ENCODE data around the gene OTUD6A. TPM values are rescaled to one million over a fixed set of nuclear protein-coding genes. Genes with fewer than 3 reads are reported as not detected.

Gene OTUD6A
- total and polyA plus RNA-seq, 2 donors from 2014 or later: not detected

DNA sequence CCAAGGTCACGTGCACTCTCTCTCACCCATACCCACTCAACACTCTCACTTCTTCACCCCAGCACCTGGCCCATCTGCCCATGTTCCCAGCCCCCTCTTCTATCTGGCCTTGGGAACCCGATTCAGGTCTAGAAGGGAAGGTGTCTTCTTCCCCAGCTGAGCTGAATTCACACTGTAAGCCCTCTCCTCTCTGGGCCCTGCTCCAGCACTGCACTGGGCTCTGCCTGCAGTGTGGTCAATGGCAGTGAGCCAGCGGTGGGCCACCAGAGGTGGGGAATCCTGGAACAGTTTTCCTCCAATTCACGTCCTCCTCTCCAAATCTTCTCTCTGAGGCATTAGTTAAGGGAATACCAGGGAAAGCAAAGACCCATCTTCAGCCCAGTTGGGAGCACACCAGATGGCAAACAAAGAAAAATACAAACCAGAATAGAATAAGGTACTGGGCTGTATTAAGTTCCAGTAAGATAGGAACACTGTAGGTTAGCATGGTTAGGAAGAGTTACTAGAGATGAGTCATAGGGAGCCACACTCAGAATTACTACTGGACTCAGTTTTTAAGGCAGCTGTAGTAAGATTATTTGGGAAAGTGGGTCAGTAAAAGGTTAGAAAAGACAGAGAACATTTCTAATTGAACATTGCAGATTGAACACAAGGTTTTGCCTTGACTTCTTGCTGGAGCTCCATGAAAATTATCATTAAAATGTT is 17.6 kb upstream of the OTUD6A start:
- no peaks in the 10 kb centered on the region for H3K27me3 ChIP-seq (ENCODE audit: control insufficient read depth, insufficient read depth, low read length)

DNA sequence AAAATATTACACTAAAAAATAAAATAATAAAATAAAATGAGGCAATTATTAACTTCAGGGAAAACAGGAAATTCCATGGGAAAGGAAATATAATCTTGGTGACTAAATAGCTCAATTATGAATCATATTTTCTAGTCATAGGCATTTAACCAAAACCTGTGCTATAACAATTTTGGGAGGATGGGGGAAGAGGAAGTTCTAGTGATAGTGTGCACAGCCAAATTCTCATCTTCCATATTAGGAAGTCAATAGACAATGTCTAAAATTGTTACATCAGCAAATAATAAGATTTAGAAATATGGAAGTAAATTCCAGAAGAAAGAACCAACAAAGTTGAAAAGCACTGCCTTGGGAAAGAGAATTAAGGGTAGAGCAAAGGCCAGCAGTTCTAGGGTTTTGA is 15.3 kb upstream of the OTUD6A start:
- no peak overlapping the region for H3K9ac ChIP-seq (ENCODE audit: low read length in 3 of 3)
- H3K27me3 ChIP-seq (ENCODE audit: control insufficient read depth, insufficient read depth, low read length): no peaks in the 10 kb centered on the region
- TF ChIP-seq, protein P1, sequence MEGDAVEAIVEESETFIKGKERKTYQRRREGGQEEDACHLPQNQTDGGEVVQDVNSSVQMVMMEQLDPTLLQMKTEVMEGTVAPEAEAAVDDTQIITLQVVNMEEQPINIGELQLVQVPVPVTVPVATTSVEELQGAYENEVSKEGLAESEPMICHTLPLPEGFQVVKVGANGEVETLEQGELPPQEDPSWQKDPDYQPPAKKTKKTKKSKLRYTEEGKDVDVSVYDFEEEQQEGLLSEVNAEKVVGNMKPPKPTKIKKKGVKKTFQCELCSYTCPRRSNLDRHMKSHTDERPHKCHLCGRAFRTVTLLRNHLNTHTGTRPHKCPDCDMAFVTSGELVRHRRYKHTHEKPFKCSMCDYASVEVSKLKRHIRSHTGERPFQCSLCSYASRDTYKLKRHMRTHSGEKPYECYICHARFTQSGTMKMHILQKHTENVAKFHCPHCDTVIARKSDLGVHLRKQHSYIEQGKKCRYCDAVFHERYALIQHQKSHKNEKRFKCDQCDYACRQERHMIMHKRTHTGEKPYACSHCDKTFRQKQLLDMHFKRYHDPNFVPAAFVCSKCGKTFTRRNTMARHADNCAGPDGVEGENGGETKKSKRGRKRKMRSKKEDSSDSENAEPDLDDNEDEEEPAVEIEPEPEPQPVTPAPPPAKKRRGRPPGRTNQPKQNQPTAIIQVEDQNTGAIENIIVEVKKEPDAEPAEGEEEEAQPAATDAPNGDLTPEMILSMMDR (IDR thresholded peaks at IDR 0.05; ENCODE audit: borderline replicate concordance, extremely low read depth, insufficient read depth): no peak
- H3K4me3 ChIP-seq (ENCODE audit: low read length in 3 of 3): no peak overlapping the region
- DNase-seq: no peak
- H3K4me1 ChIP-seq (ENCODE audit: control insufficient read depth in 2 of 3, insufficient read depth in 2 of 3, low read depth in 1 of 3, low read length in 3 of 3): no peaks in the 10 kb centered on the region
- no peak overlapping the region for H3K27ac ChIP-seq (ENCODE audit: low read depth in 2 of 2, low read length in 2 of 2)
- no peak for FAIRE-seq
- intact Hi-C loops (cut with DNase I): no loop called here
- H3K9me3 ChIP-seq (ENCODE audit: control insufficient read depth in 2 of 3, insufficient read depth in 1 of 3, low read length in 3 of 3): no peaks in the 10 kb centered on the region
- no peaks in the 10 kb centered on the region for H3K36me3 ChIP-seq (ENCODE audit: control insufficient read depth in 2 of 3, insufficient read depth in 3 of 3, low read length in 3 of 3)

More for the DNA sequence above, 17.6 kb upstream of the OTUD6A start:
- FAIRE-seq: no peak
- Histone ChIP-seq H3K27ac (ENCODE audit: low read depth in 2 of 2, low read length in 2 of 2) (no peak overlapping the region), H3K9me3 (ENCODE audit: control insufficient read depth in 2 of 3, insufficient read depth in 1 of 3, low read length in 3 of 3) (no peaks in the 10 kb centered on the region), H3K4me3 (ENCODE audit: low read length in 3 of 3) (no peak overlapping the region), H3K9ac (ENCODE audit: low read length in 3 of 3) (no peak overlapping the region), H3K4me1 (ENCODE audit: control insufficient read depth in 2 of 3, insufficient read depth in 2 of 3, low read depth in 1 of 3, low read length in 3 of 3) (no peaks in the 10 kb centered on the region), H3K36me3 (ENCODE audit: control insufficient read depth in 2 of 3, insufficient read depth in 3 of 3, low read length in 3 of 3) (no peaks in the 10 kb centered on the region)
- intact Hi-C loops (cut with DNase I): no loop called here
- no peak for DNase-seq
- TF ChIP-seq, protein P1 (IDR thresholded peaks at IDR 0.05; ENCODE audit: borderline replicate concordance, extremely low read depth, insufficient read depth): no peak

DNA sequence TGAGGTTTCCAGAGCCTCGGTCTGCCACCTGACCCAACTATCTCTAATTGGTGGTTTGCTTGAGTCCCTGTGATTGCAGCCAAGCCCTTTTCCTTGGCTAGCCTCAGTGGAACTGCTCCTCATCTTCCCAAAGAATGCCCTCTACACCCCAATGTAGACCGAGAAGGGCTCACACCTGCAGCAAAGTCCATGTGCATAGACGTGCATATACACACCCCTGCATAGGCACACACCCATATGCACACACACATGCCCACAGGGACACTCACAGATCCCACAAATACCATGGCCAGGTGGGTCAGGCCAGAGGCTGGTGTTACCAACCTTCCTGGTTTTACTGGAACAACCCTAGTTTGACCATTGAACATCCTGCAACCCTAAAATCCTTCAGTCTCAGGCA is 12.9 kb upstream of the OTUD6A start:
- intact Hi-C loops (cut with DNase I): no loop called here
- TF ChIP-seq, protein P1 (IDR thresholded peaks at IDR 0.05; ENCODE audit: borderline replicate concordance, extremely low read depth, insufficient read depth): no peak
- H3K4me3 ChIP-seq (ENCODE audit: low read length in 3 of 3): no peak overlapping the region
- DNase-seq (no peak), FAIRE-seq (no peak)
- no peaks in the 10 kb centered on the region for H3K36me3 ChIP-seq (ENCODE audit: control insufficient read depth in 2 of 3, insufficient read depth in 3 of 3, low read length in 3 of 3)
- H3K9ac ChIP-seq (ENCODE audit: low read length in 3 of 3): no peak overlapping the region
- H3K27ac ChIP-seq (ENCODE audit: low read depth in 2 of 2, low read length in 2 of 2): no peak overlapping the region
- no peaks in the 10 kb centered on the region for H3K9me3 ChIP-seq (ENCODE audit: control insufficient read depth in 2 of 3, insufficient read depth in 1 of 3, low read length in 3 of 3)
- no peaks in the 10 kb centered on the region for H3K27me3 ChIP-seq (ENCODE audit: control insufficient read depth, insufficient read depth, low read length)
- no peaks in the 10 kb centered on the region for H3K4me1 ChIP-seq (ENCODE audit: control insufficient read depth in 2 of 3, insufficient read depth in 2 of 3, low read depth in 1 of 3, low read length in 3 of 3)

DNA sequence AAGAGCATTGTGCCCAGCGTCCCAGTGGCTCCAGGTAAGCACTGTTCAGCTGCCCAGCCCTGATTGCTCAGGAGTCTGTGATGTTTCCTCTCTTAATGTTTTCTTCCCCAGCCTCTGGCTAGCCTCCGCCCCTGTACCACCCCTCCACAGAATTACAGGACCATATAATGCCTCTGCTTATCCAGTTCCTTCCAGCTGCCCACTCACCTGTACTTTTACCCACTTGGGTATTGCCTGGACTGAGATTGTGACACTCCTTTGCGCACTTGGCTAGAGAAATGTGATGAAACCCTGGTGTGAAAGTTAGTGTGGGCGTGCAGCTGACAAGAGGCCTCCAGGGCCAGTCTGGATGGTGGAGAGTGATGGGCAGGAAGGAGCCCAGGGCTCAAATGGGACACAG is 12.3 kb upstream of the OTUD6A start, which contains the start of gene AWAT2:
Gene AWAT2, minus strand, starts transcription at position 14 of the 400 bp plus-strand sequence. Its CDS starts 6 bp downstream, at position 8.
- no peak for FAIRE-seq
- intact Hi-C loops (cut with DNase I): no loop called here

More for the DNA sequence above, 12.3 kb upstream of the OTUD6A start, which contains the start of gene AWAT2:
- Histone ChIP-seq H3K4me3 (ENCODE audit: low read length in 3 of 3) (no peak within 1 kb of the TSS), H3K4me1 (ENCODE audit: control insufficient read depth in 2 of 3, insufficient read depth in 2 of 3, low read depth in 1 of 3, low read length in 3 of 3) (no peaks in the 10 kb centered on the region), H3K27ac (ENCODE audit: low read depth in 2 of 2, low read length in 2 of 2) (no peak within 1 kb of the TSS), H3K36me3 (ENCODE audit: control insufficient read depth in 2 of 3, insufficient read depth in 3 of 3, low read length in 3 of 3) (no peaks in the 10 kb centered on the region), H3K27me3 (ENCODE audit: control insufficient read depth, insufficient read depth, low read length) (no peaks in the 10 kb centered on the region), H3K9ac (ENCODE audit: low read length in 3 of 3) (no peak within 1 kb of the TSS), H3K9me3 (ENCODE audit: control insufficient read depth in 2 of 3, insufficient read depth in 1 of 3, low read length in 3 of 3) (no peaks in the 10 kb centered on the region)
- no peak for DNase-seq
- TF ChIP-seq, protein P1 (IDR thresholded peaks at IDR 0.05; ENCODE audit: borderline replicate concordance, extremely low read depth, insufficient read depth): no peak
